Liver (tissue), 9 donors: ENCODE measurements around the gene ADNP2. TPM values are rescaled to one million over a fixed set of nuclear protein-coding genes. Genes with fewer than 3 reads are reported as not detected.

ENCODE experiments used
- DNase-seq: peaks from one replicate; pipeline ENCODE4 v3.0.0-alpha.2; 2017; ENCODE audit warnings: low spot score
- H3K27ac ChIP-seq, 2 donors: one replicate each; pipeline ENCODE4 v1.7.0; 2013; ENCODE audit warnings: inconsistent platforms in 2 of 2, low read length in 2 of 2, control low read depth in 1 of 2, low read depth in 1 of 2, mild to moderate bottlenecking in 1 of 2
- H3K27me3 ChIP-seq, 4 donors: one replicate each; pipeline versions ENCODE4 v1.6.1 to v1.7.0; 2013; ENCODE audit warnings: low read length in 3 of 4, inconsistent platforms in 1 of 4, mild to moderate bottlenecking in 1 of 4, moderate library complexity in 1 of 4; ENCODE audit not compliant: control insufficient read depth in 4 of 4, insufficient read depth in 4 of 4
- H3K36me3 ChIP-seq, 4 donors: one replicate each; pipeline versions ENCODE4 v1.6.1 to v1.7.0; 2013; ENCODE audit warnings: low read length in 3 of 4, mild to moderate bottlenecking in 3 of 4, low read depth in 1 of 4, moderate library complexity in 1 of 4; ENCODE audit not compliant: control insufficient read depth in 4 of 4, insufficient read depth in 3 of 4
- H3K4me1 ChIP-seq, 4 donors: one replicate each; pipeline versions ENCODE4 v1.6.1 to v1.7.0; 2013; ENCODE audit warnings: low read length in 3 of 4, mild to moderate bottlenecking in 3 of 4, moderate library complexity in 1 of 4; ENCODE audit not compliant: control insufficient read depth in 4 of 4, insufficient read depth in 4 of 4
- H3K4me3 ChIP-seq, 3 donors: one replicate each; pipeline versions ENCODE4 v1.6.1 to v1.7.0; 2013; ENCODE audit warnings: low read length in 3 of 3, control low read depth in 1 of 3, low read depth in 1 of 3, mild to moderate bottlenecking in 1 of 3
- H3K9ac ChIP-seq, 2 donors: one replicate each; pipeline ENCODE4 v1.7.0; 2013; ENCODE audit warnings: low read length in 2 of 2, mild to moderate bottlenecking in 2 of 2, moderate library complexity in 2 of 2, control low read depth in 1 of 2, low read depth in 1 of 2
- H3K9me3 ChIP-seq, 4 donors: one replicate each; pipeline versions ENCODE4 v1.6.1 to v1.7.0; 2013; ENCODE audit warnings: low read length in 3 of 4; ENCODE audit not compliant: control insufficient read depth in 4 of 4
- ATF3 ChIP-seq: IDR thresholded peaks from 2 replicates; pipeline ENCODE4 v1.6.1; 2016; ENCODE audit warnings: antibody characterized with exemption
- CTCF ChIP-seq: fragments of 150-350 bp; IDR thresholded peaks from 2 replicates; pipeline ENCODE4 v1.5.1; 2017; ENCODE audit warnings: improper control_type of control experiment, low read depth, low read length; ENCODE audit not compliant: missing input control
- EGR1 ChIP-seq, 2 donors: IDR thresholded peaks; 2 replicates each; pipeline ENCODE4 v1.6.1; 2016 to 2018; ENCODE audit warnings: antibody characterized with exemption in 2 of 2, low read depth in 2 of 2
- FOXA1 ChIP-seq: IDR thresholded peaks from 2 replicates; pipeline ENCODE4 v1.6.1; 2016; ENCODE audit warnings: antibody characterized with exemption
- FOXA2 ChIP-seq: IDR thresholded peaks from 2 replicates; pipeline ENCODE4 v1.6.1; 2016; ENCODE audit warnings: antibody characterized with exemption
- GABPA ChIP-seq, 2 donors: IDR thresholded peaks in 1 of 2; conservative IDR thresholded peaks in 1 of 2; 2 replicates each; pipeline ENCODE4 v1.6.1; 2016; ENCODE audit warnings: antibody characterized with exemption in 2 of 2, mild to moderate bottlenecking in 1 of 2, moderate library complexity in 1 of 2
- HNF4A ChIP-seq, 2 donors: conservative IDR thresholded peaks; 2 replicates each; pipeline ENCODE4 v1.6.1; 2016; ENCODE audit warnings: antibody characterized with exemption in 2 of 2, mild to moderate bottlenecking in 2 of 2
- HNF4G ChIP-seq: IDR thresholded peaks from 2 replicates; pipeline ENCODE4 v1.6.1; 2016; ENCODE audit warnings: antibody characterized with exemption
- JUND ChIP-seq, 2 donors: IDR thresholded peaks; 2 replicates each; pipeline ENCODE4 v1.6.1; 2016; ENCODE audit warnings: antibody characterized with exemption in 2 of 2
- MAX ChIP-seq: IDR thresholded peaks from 2 replicates; pipeline ENCODE4 v1.6.1; 2016; ENCODE audit warnings: antibody characterized with exemption
- NR2F2 ChIP-seq: IDR thresholded peaks from 2 replicates; pipeline ENCODE4 v1.6.1; 2016; ENCODE audit warnings: antibody characterized with exemption
- RAD21 ChIP-seq, 2 donors: IDR thresholded peaks; 2 replicates each; pipeline ENCODE4 v1.6.1; 2016; ENCODE audit warnings: antibody characterized with exemption in 2 of 2, mild to moderate bottlenecking in 2 of 2
- REST ChIP-seq: IDR thresholded peaks from 2 replicates; pipeline ENCODE4 v1.6.1; 2016; ENCODE audit warnings: antibody characterized with exemption, mild to moderate bottlenecking
- RXRA ChIP-seq, 2 donors: IDR thresholded peaks; 2 replicates each; pipeline ENCODE4 v1.6.1; 2017 to 2018; ENCODE audit warnings: antibody characterized with exemption in 2 of 2, mild to moderate bottlenecking in 1 of 2
- SP1 ChIP-seq: IDR thresholded peaks from 2 replicates; pipeline ENCODE4 v1.6.1; 2018; ENCODE audit warnings: antibody characterized with exemption, mild to moderate bottlenecking
- TAF1 ChIP-seq: conservative IDR thresholded peaks from 2 replicates; pipeline ENCODE4 v1.6.1; 2016; ENCODE audit warnings: antibody characterized with exemption, mild to moderate bottlenecking
- YY1 ChIP-seq: IDR thresholded peaks from 2 replicates; pipeline ENCODE4 v1.6.1; 2016; ENCODE audit warnings: antibody characterized with exemption, mild to moderate bottlenecking
- ZBTB33 ChIP-seq: IDR thresholded peaks from 2 replicates; pipeline ENCODE4 v1.6.1; 2016; ENCODE audit warnings: antibody characterized with exemption
- WGBS: extraction: QIAGEN DNeasy Blood & Tissue Kit; methylation state at CpG from one replicate; pipeline ENCODE4 v1.1.7; 2013; 5-methylcytosine and 5-hydroxymethylcytosine counted together
- polyA plus RNA-seq, 2 donors: library from polyadenylated mRNA; stranded (reverse) in 1 of 2; unstranded in 1 of 2; fragments of 200-250 nt in 1 of 2; fragments of >200 nt in 1 of 2; fragmentation: Nextera tagmentation in 1 of 2; extraction: Ambion mirVana in 1 of 2; gene quantifications; one replicate each; pipeline versions ENCODE4 v1.2.1 to v1.2.3, GENCODE V29; 2013 to 2015
- total RNA-seq, 2 donors: library from RNA; depleted of rRNA; stranded (reverse); fragments of >200 nt; gene quantifications; one replicate each; pipeline ENCODE4 v1.2.3, GENCODE V29; 2014
- donor health status: healthy.
- donor health status: healthy.
- donor health status: healthy.
- donor health status: healthy.
- donor health status: healthy.

ADNP2 gene
- total and polyA plus RNA-seq, 4 donors, result 2.7 to 9.9 (median 6.4) TPM

GRCh38 chr18:80145196-80145804, 36.2 kb downstream of the ADNP2 start:
- no peak overlapping the region for H3K27ac ChIP-seq
- no peaks in the 10 kb centered on the region for H3K27me3 ChIP-seq
- 79% methylated on average over 5 of the region's 5 CpGs for WGBS
- no peaks in the 10 kb centered on the region for H3K36me3 ChIP-seq
- H3K4me1 ChIP-seq, result peaks cover 0 to 29% (median 17%) of the 10 kb centered on the region in 4 donors
- no peak for DNase-seq
- TF ChIP-seq RAD21 (IDR thresholded peaks at IDR 0.05) (no peak), GABPA (IDR thresholded peaks at IDR 0.05 in 1 of 2, conservative IDR thresholded peaks at IDR 0.05 in 1 of 2) (no peak), FOXA1 (no peak), NR2F2 (no peak), MAX (no peak), FOXA2 (no peak), ATF3 (no peak), ZBTB33 (no peak)
- no peak overlapping the region for H3K4me3 ChIP-seq
- no peaks in the 10 kb centered on the region for H3K9me3 ChIP-seq
- H3K9ac ChIP-seq, result no peak overlapping the region

- no peak overlapping the region for H3K9ac ChIP-seq
- H3K4me3 ChIP-seq, result peak overlapping the region; percentile 50 to 66 (median 61)
- no peaks in the 10 kb centered on the region for H3K36me3 ChIP-seq
- no peaks in the 10 kb centered on the region for H3K27me3 ChIP-seq
- TF ChIP-seq FOXA1 (no peak), YY1 (no peak), ATF3 (no peak), REST (no peak), MAX (no peak), JUND (IDR thresholded peaks at IDR 0.05) (no peak), GABPA (IDR thresholded peaks at IDR 0.05 in 1 of 2, conservative IDR thresholded peaks at IDR 0.05 in 1 of 2) (no peak), ZBTB33 (no peak), FOXA2 (no peak), HNF4A (conservative IDR thresholded peaks at IDR 0.05) (no peak), SP1 (no peak), CTCF (no peak), NR2F2 (no peak), RXRA (IDR thresholded peaks at IDR 0.05) (no peak), RAD21 (IDR thresholded peaks at IDR 0.05) (no peak), TAF1 (no peak), EGR1 (IDR thresholded peaks at IDR 0.05; ENCODE audit: low read depth in 2 of 2) (no peak), HNF4G (no peak)
- DNase-seq, result no peak
- H3K4me1 ChIP-seq, result peaks cover 0 to 31% (median 19%) of the 10 kb centered on the region in 4 donors
- H3K27ac ChIP-seq, result no peak overlapping the region
- WGBS, result 42% methylated on average over 12 of the region's 12 CpGs
- H3K9me3 ChIP-seq, result no peaks in the 10 kb centered on the region
Observed at GRCh38 chr18:80147037-80147417, 38.0 kb downstream of the ADNP2 start.
